BJ (cell line): ENCODE results near the gene ITGA11. TPM values are rescaled to one million over a fixed set of nuclear protein-coding genes. Genes with fewer than 3 reads are reported as not detected.
"Not testable (repeated sequence)": the region's sequence is repeated elsewhere in the genome, so short reads cannot be mapped to it uniquely, and the experiment has no call there.

ENCODE experiments used
- CTCF ChIA-PET: fragments of 350-600 bp; formaldehyde crosslinking; extraction: SDS; loops from one replicate; lab custom pipeline; 2021; ENCODE audit warnings: antibody characterized with exemption, inconsistent platforms; lab: Yijun Ruan, JAX
- POLR2A ChIA-PET: fragments of 300-600 bp; sonication (Branson Sonifier 250); formaldehyde crosslinking; extraction: SDS; loops from one replicate; lab custom pipeline; 2021; ENCODE audit warnings: antibody characterized with exemption; lab: Charles Lee
- DNase-seq: peaks from one replicate; pipeline ENCODE4 v3.0.0-alpha.2; 2011; ENCODE audit warnings: low read depth
- H3K27me3 ChIP-seq: 2 replicates; pipeline ENCODE4 v1.6.0; 2011; ENCODE audit warnings: low read length; ENCODE audit not compliant: control insufficient read depth, insufficient read depth
- H3K36me3 ChIP-seq: 2 replicates; pipeline ENCODE4 v1.5.1; 2011; ENCODE audit warnings: low read length; ENCODE audit not compliant: control insufficient read depth, insufficient read depth
- H3K4me3 ChIP-seq: 2 replicates; pipeline ENCODE4 v1.5.1; 2011; ENCODE audit warnings: low read depth, mild to moderate bottlenecking, control low read depth, low read length
- polyA plus RNA-seq: library from polyadenylated mRNA; depleted of rRNA; stranded (reverse); fragments of >200 nt; gene quantifications from 2 replicates; pipeline ENCODE4 v1.2.3, GENCODE V29; 2011
- TF ChIP-seq, protein P1 (sequence below): IDR thresholded peaks from 2 replicates; pipeline ENCODE4 v1.5.1; 2011; ENCODE audit warnings: low read depth, mild to moderate bottlenecking, control low read depth, inconsistent platforms, low read length, moderate library complexity; ENCODE audit not compliant: insufficient read depth

ITGA11 gene
- polyA plus RNA-seq, 1 experiment: 72.7 TPM

DNA sequence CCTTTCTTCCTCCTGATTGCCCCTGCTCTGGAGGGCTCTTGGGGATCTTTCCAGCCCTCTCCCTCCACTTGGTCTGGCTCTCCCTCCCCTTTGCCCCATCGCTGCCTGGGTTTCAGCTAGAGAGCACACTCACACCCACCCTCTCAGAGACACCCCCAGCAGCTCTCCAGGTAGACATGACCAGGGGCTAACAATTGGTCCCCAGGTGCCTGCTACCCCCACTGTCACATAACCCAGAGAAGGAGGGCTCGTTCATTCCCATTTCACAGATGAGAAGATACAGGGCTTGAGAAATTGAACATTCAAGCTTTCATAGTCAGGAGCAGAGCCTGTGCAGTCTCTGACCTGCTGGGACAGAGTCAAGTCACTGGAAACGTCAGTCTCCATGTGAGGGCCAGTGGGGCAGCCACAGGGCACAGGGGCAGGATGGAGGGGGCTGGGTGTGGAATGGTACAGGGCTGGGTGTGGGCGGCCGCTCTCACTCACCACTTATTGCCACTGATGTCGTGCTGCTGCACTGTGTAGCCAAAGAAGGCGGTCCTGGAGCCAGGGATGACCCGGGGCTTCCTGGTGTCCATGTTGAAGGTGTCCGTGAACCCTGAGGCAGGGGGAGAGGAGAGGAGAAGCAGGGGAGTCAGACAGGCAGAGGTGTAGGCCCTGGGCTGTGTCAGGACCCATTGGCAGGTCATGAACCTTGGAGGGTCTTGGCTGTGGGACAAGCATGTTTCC lies 29.4 kb downstream of the ITGA11 start:
- CTCF ChIA-PET: no interaction called here
- TF ChIP-seq, protein P1, sequence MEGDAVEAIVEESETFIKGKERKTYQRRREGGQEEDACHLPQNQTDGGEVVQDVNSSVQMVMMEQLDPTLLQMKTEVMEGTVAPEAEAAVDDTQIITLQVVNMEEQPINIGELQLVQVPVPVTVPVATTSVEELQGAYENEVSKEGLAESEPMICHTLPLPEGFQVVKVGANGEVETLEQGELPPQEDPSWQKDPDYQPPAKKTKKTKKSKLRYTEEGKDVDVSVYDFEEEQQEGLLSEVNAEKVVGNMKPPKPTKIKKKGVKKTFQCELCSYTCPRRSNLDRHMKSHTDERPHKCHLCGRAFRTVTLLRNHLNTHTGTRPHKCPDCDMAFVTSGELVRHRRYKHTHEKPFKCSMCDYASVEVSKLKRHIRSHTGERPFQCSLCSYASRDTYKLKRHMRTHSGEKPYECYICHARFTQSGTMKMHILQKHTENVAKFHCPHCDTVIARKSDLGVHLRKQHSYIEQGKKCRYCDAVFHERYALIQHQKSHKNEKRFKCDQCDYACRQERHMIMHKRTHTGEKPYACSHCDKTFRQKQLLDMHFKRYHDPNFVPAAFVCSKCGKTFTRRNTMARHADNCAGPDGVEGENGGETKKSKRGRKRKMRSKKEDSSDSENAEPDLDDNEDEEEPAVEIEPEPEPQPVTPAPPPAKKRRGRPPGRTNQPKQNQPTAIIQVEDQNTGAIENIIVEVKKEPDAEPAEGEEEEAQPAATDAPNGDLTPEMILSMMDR: no peak
- POLR2A ChIA-PET: no interaction called here
- Histone ChIP-seq H3K27me3 (no peaks in the 10 kb centered on the region; the same call in 1 of the 2 replicates), H3K36me3 (no peaks in the 10 kb centered on the region), H3K4me3 (no peak overlapping the region)
- DNase-seq: no peak

DNA sequence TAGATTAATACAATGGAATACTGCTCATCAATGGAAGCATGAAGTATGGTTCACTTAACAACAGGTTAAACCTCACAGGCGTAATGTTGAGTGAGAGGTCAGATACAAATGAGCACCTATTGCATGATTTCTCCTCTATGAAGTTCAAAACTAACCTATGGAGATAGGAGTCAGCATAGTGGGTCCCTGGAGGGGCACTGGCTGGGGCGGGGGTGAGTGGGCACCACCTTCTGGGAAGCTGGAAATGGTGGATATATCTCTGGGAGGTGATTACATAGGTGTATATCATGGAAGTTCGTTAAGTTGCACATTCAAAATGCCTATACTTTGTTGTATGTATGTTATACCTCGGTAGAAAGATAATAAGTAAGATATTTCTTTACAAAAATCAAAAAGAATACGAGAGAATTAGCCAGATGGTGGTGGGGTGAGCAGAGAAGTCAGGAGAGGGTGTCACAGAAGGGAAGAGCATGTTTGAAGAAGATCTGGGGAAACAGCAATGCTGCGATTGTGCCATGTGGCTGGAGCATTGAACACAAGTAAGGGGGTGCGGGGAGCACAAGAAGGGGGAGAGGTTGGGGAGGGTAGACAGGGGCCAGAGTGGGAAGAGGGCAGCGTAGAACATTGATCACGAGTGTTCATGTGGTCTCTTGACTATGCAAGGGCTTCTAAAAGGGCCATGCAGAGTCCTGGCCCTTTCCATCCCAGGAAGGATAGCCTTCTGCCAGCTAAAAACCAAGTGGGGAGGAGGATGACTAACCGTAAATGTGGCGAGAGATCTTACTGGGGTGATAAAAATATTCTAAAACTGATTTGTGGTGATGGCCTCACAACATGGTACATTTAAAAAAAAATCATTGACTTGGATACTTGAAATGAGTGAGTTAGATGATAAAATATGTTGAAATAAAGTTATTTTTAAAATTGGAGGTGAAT lies 30.2 kb downstream of the ITGA11 start:
- H3K27me3 ChIP-seq: no peaks in the 10 kb centered on the region
- TF ChIP-seq, protein P1: no peak
- no peak for DNase-seq
- no peak overlapping the region for H3K4me3 ChIP-seq
- H3K36me3 ChIP-seq: no peaks in the 10 kb centered on the region
- ChIA-PET CTCF (no interaction called here), POLR2A (no interaction called here)

DNA sequence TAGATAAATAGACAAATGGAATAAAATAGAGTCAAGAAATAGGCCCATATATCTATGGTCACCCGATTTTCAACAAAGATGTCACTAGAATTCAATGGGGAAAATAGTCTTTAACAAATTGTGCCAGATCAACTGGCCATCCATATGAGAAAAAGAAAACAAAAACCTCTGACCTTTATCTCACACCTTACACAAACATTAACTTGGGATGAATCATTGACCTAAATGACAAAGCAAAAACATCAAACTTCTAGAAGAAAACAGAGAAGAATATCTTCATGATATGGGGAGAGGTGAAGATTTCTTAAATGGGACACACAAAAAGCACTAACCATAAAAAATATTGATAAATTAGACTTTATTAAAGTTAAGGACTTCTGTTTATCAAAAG lies 31.9 kb downstream of the ITGA11 start:
- CTCF ChIA-PET: interaction anchor here (0.7 kb wide), 1 partner anchor 17 kb away, joined by 3 read pairs; no protein-coding TSS in a partner anchor
- POLR2A ChIA-PET: no interaction called here

DNA sequence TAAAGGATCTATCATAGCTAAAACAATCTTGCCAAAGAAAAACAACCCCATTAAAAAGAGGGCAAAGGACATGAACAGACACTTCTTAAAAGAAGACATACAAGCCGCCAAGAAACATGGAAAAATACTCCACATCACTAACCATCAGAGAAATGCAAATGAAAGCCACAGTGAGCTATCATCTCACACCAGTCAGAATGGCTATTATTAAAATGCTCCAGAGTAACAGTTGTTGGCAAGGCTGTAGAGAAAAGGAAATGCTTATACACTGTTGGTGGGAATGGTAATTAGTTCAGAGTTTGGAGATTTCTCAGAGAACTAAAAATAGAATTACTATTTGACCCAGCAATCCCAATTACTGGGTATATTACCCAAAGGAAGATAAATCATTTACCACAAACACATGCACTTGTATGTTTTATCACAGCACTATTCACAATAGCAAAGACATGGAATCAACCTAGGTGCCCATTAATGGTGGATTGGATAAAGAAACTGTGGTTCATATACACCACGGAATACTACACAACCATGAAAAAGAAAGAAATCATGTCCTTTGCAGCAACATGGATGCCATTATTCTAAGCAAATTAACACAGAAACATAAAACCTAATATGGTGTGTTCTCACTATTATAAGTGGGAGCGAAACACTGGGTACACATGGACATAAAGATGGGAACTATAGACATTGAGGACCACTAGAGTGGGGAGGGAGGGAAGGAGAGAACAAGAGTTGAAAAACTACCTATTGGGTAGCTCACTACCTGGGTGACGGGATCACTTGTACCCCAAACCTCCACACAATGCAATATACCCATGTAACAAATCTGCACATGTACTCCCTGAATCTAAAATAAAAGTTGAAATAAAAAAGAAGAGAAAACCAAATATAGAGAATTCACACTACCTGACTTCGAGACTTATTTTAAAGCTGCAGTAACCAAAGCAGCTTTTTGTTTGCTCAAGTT lies 32.6 kb downstream of the ITGA11 start:
- TF ChIP-seq, protein P1: no peak
- Histone ChIP-seq H3K4me3 (no peak overlapping the region), H3K36me3 (no peaks in the 10 kb centered on the region), H3K27me3 (no peaks in the 10 kb centered on the region)
- no peak for DNase-seq
- ChIA-PET CTCF (interaction anchor here (0.6 to 0.7 kb wide), 2 partner anchors 17 to 55 kb away, joined by 3 read pairs; no protein-coding TSS in a partner anchor), POLR2A (no interaction called here)

More for the DNA sequence above, 31.9 kb downstream of the ITGA11 start:
- TF ChIP-seq, protein P1: no peak
- no peak for DNase-seq
- no peaks in the 10 kb centered on the region for H3K36me3 ChIP-seq
- H3K27me3 ChIP-seq: no peaks in the 10 kb centered on the region
- H3K4me3 ChIP-seq: no peak overlapping the region

DNA sequence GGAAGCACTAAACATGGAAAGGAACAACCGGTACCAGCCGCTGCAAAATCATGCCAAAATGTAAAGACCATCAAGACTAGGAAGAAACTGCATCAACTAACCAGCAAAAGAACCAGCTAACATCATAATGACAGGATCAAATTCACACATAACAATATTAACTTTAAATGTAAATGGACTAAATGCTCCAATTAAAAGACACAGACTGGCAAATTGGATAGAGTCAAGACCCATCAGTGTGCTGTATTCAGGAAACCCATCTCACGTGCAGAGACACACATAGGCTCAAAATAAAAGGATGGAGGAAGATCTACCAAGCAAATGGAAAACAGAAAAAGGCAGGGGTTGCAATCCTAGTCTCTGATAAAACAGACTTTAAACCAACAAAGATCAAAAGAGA lies 34.0 kb downstream of the ITGA11 start:
- H3K27me3 ChIP-seq, H3K36me3 ChIP-seq, H3K4me3 ChIP-seq, POLR2A ChIA-PET, DNase-seq, CTCF ChIA-PET: not testable (repeated sequence)
